ENCODE data around the gene EXOC6B.

GRCh38 chr2:72423756-72424155, 402.1 kb downstream of the EXOC6B start:
- TF ChIP-seq CTCF (IDR thresholded peaks at IDR 0.05; ENCODE audit: low read depth, low read length) = no peak
- no peak for TF ChIP-seq EZH2phosphoT487 (IDR thresholded peaks at IDR 0.05; ENCODE audit: low read depth)
